ENCODE results near the gene PPFIBP1.
"Not testable (repeated sequence)": the region's sequence is repeated elsewhere in the genome, so short reads cannot be mapped to it uniquely, and the experiment has no call there.

Gene PPFIBP1

DNA sequence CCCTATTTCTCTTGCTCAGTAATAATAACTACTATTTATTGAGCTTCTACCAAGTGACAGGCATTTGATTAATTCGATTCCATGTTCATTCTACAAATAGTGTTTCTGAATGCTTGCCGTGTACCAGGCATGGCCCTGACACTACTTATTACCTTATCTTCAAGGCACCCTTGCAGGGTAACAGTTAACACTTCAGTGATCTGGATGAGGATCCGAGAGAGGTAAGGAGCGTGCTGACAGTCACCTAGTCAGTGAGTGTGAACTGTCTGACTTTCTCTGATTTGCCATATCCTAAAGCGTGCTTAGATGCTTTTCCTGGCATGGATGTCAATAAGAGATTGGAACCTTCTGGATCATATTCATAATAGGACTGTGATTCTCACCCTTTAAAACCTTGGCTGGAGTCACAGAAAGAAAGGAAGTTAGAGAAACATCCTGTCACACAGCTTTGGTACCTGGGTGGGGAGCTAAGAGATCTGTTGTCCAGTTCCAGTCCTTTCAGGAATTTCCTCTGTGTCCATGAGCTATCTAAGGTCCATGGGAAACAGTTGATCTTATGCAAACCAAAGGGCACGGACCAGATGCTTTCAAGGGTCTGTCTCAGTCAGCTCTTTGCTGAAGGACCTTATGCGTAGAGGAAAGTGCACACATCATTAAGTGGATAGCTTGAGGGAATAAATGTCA, 54.8 kb downstream of the PPFIBP1 start:
- H3K27ac ChIP-seq, result no peak overlapping the region
- no peak for TF ChIP-seq ZFX (IDR thresholded peaks at IDR 0.05; ENCODE audit: borderline replicate concordance)
- TF ChIP-seq, protein P1, sequence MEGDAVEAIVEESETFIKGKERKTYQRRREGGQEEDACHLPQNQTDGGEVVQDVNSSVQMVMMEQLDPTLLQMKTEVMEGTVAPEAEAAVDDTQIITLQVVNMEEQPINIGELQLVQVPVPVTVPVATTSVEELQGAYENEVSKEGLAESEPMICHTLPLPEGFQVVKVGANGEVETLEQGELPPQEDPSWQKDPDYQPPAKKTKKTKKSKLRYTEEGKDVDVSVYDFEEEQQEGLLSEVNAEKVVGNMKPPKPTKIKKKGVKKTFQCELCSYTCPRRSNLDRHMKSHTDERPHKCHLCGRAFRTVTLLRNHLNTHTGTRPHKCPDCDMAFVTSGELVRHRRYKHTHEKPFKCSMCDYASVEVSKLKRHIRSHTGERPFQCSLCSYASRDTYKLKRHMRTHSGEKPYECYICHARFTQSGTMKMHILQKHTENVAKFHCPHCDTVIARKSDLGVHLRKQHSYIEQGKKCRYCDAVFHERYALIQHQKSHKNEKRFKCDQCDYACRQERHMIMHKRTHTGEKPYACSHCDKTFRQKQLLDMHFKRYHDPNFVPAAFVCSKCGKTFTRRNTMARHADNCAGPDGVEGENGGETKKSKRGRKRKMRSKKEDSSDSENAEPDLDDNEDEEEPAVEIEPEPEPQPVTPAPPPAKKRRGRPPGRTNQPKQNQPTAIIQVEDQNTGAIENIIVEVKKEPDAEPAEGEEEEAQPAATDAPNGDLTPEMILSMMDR (IDR thresholded peaks at IDR 0.05), result no peak

DNA sequence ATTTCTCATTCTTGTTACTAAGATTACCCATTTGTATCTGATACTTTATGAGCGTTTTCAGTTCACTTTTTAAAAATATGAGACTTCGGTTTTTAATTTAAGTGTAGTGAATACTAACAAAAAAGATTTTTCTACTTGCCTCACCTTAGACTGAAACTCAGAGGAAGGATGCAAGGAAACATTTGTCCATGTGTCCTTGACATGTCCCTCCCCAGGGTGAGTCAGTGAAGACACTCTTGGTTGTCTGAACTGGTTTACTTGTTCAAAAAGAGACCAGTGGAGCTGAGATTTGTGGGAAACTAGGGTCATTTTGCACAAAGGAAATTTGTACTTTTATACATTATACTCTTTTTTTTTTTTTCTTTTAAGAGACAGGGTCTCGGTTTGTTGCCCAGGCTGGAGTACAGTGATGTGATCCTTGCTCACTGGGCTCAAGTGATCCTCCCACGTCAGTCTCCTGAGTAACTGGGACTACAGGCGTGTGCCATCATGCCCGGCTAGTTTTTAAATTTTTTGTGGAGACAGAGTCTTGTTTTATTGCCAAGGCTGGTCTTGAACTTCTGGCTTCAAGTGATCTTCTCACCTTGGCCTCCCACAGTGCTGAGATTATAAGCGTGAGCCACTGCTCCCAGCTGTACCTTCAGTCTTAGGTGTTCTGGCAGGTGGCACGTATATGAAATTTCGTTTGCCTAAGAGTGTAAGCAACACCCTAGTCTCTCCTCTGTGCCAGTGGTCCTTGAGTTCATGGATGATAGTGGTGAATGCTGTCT, 56.7 kb downstream of the PPFIBP1 start:
- H3K27ac ChIP-seq, result no peak overlapping the region

DNA sequence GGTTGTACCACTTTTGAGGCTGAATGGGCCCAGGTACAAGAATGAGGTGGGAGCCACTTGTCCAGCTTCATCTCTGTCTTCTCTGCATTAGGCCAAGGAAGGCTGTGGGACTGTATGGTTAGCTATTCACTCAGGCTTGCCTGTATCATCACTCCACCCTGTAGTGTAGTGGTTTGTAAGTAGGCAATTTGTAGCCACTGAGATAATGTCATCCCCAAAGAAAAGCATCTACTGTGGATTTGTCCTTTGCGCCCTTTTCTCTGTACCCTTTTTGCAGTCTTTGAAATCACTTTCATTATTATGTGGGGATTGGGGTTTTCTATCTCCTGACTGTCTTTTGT, 57.3 kb downstream of the PPFIBP1 start:
- H3K27ac ChIP-seq, result not testable (repeated sequence)

More for the DNA sequence above, 56.7 kb downstream of the PPFIBP1 start:
- TF ChIP-seq, protein P1 (IDR thresholded peaks at IDR 0.05), result no peak
- TF ChIP-seq ZFX (IDR thresholded peaks at IDR 0.05; ENCODE audit: borderline replicate concordance), result no peak

DNA sequence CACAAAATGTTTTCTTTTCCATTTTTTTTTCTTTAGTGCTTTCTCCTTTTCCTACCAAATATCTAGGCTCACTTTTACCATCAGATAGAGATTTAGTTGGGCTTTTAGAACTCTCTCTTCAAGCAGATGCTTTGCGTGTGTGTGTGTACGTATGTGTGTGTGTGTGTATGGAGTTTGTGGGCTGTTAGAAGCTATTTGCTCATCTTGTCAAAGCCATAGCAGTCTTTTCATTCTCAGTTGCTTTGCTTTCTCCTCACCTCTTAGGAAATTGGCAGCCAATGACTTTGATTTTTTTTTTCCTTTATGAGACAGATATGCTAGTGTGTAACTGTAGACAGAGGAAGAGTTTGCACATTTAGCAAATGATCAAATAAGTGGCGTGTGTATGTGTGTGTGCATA, 57.8 kb downstream of the PPFIBP1 start:
- not testable (repeated sequence) for H3K27ac ChIP-seq

DNA sequence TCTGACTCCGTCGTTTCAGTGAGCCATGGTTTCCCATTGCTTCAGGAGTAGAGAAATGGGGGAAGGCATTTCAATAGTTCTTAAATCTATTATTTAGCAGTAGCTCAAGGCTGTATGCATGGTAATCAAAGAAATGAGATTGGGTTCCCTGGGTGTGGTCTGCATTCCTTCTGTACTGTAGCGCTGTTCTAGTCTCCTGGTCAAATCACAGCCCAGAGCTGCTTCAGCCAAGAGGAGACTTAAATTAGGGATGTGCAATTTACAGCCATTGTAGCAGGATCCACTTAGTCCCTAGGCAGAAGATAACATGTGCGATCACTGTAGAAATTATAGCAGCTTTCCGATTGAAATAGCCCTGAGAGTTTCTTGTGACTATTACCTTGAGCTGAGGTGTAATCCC, 58.4 kb downstream of the PPFIBP1 start:
- not testable (repeated sequence) for H3K27ac ChIP-seq

DNA sequence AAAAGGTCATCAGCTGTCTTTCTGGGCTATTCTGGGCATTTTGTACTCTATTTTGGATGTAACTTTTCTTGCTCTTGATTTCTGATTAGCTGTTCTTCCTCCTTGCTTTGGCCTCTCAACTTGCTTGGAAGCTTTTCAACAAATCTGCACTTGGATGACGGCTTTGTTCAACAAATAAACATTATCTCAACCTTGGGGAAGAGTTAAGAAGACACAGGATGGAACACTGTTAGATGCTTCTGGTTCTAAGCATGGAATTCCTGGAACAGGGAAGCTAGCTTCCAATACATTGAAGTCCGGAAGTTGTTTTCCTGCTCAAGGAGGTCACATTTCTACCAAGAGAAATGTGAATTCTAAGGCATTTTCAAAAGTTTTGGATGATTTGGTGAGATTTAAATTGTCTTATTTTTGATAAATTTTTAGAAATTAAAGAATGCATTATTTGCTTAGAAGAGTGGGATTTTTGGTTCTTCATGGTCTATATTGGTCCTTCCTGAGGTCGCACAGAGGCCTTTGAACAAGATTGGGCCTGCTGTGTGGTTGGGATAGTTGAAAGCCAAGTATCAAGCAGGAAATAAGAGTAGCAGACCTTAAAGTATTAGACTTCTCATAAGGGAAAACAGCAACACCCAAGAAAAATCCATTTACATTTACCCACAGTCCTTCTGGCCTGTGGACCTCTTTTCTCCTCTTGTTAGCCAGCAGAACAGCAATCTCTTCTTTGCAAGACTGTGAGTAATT, 59.2 kb downstream of the PPFIBP1 start:
- no peak overlapping the region for H3K27ac ChIP-seq

DNA sequence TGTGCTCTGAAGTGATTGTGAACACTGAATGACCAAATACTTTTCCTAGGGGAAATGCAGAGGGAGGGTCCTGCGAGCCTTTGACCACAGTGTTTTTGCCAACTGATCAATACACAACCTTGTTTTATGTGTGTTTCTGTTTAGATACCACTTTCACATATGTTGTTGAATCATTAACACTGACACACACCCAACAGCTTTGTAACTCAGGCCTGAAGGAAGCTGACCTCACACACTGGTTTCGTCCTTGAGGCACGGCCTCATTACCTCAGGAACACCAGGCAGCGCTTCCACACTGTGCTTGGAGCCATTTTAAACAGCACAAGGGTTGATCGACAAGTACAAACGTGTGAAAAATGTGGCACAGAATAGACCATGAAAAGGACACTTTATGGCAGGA, 60.0 kb downstream of the PPFIBP1 start:
- no peak overlapping the region for H3K27ac ChIP-seq
- TF ChIP-seq ZFX (IDR thresholded peaks at IDR 0.05; ENCODE audit: borderline replicate concordance), result no peak
- TF ChIP-seq, protein P1 (IDR thresholded peaks at IDR 0.05), result no peak

More for the DNA sequence above, 59.2 kb downstream of the PPFIBP1 start:
- TF ChIP-seq, protein P1 (IDR thresholded peaks at IDR 0.05), result no peak
- TF ChIP-seq ZFX (IDR thresholded peaks at IDR 0.05; ENCODE audit: borderline replicate concordance), result no peak

DNA sequence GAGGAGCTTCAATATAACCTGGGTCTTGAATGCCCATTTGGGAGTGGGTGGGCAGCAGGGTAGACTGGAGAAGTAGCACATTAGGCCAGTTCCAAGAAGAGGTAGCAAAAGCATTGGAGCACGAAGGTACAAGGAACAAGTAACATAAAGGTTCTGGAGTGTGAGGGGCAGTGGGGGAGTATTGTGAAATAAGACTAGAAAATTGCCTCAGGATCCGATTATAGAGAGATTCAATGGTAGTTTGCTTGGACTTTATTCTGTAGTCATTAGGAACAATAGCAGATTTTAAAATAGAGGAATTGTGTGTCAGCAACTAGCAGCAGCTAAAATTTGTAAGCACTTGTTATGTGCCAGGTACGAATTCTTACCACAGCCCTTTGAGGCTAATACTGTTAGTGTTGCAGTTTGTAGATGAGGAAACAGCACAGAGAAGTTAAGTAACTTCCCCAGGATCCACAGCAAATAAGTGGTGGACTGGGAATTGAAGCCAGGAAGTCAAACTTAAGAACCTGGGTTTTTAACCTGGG, 61.8 kb downstream of the PPFIBP1 start:
- no peak overlapping the region for H3K27ac ChIP-seq
- TF ChIP-seq, protein P1 (IDR thresholded peaks at IDR 0.05), result no peak
- no peak for TF ChIP-seq ZFX (IDR thresholded peaks at IDR 0.05; ENCODE audit: borderline replicate concordance)

DNA sequence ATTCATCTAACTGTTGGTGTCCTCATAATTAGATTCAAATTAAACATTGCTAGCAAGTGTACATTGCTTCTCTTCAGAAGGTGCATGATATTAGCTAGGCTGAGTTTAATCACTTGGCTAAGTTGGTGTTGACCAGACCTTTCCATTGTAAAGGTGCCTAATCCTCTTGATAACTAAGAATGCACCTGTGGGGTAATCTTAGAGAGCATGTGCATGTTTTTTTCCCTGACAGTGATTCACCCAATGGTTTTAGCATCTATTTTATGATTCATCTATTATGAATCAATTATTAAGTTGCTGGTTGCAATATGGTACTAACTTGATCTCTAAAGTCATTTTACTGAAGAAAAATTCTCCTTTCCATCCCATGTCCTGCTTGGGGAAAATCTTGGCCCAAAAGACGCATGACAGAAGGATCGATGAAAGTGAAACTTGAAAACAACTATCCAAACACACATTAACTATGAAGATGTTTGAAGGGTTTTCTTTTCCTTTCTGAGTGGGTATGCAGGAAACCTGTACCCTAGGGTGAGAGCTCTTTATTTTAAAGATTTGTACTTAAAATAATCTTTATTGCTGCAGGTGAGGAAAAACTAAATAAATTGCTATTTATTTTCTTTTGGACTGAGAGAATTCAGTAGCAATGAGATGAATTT, 64.2 kb downstream of the PPFIBP1 start:
- not testable (repeated sequence) for H3K27ac ChIP-seq

All from 22Rv1 (cell line).